HEK293 (cell line): ENCODE results near the gene UCKL1.
"Not testable (repeated sequence)": the region's sequence is repeated elsewhere in the genome, so short reads cannot be mapped to it uniquely, and the experiment has no call there.

Source experiments
- CTCF ChIA-PET: fragments of 350-600 bp; formaldehyde crosslinking; extraction: SDS; loops from one replicate; lab custom pipeline; 2021; ENCODE audit warnings: antibody characterized with exemption; lab: Yijun Ruan, JAX
- POLR2A ChIA-PET: fragments of 300-600 bp; formaldehyde crosslinking; extraction: SDS; loops from one replicate; lab custom pipeline; 2020; ENCODE audit warnings: antibody characterized with exemption, inconsistent platforms; lab: Yijun Ruan, JAX
- H3K27ac ChIP-seq: fragments of 200-500 bp; sonication (Bioruptor generic); 2 replicates; pipeline ENCODE4 v1.5.1; 2014; ENCODE audit warnings: low read depth, low read length, control low read depth, inconsistent platforms; ENCODE audit errors: extremely low read depth
- H3K36me3 ChIP-seq, 2 experiments: fragments of 200-500 bp in 1 of 2; sonication (Bioruptor generic) in 1 of 2; 1 replicate in 1 of 2; 2 replicates in 1 of 2; pipeline ENCODE4 v1.5.1; 2014 to 2017; ENCODE audit warnings: inconsistent platforms in 2 of 2, low read length in 2 of 2; ENCODE audit not compliant: control insufficient read depth in 2 of 2, insufficient read depth in 1 of 2
- H3K4me1 ChIP-seq: fragments of 200-500 bp; sonication (Bioruptor generic); 2 replicates; pipeline ENCODE4 v1.5.1; 2014; ENCODE audit warnings: mild to moderate bottlenecking, low read length, inconsistent platforms; ENCODE audit not compliant: control insufficient read depth, insufficient read depth
- H3K4me3 ChIP-seq: 2 replicates; pipeline ENCODE4 v1.5.1; 2011; ENCODE audit warnings: low read depth, mild to moderate bottlenecking, control low read depth, low read length, moderate library complexity
- H3K9me3 ChIP-seq: fragments of 200-500 bp; sonication (Bioruptor generic); 2 replicates; pipeline ENCODE4 v1.5.1; 2014; ENCODE audit warnings: low read depth, low read length, inconsistent platforms; ENCODE audit not compliant: control insufficient read depth, insufficient read depth
- GLIS1 ChIP-seq: fragments of 450-650 bp; formaldehyde crosslinking; IDR thresholded peaks from 2 replicates; pipeline ENCODE4 v1.5.1; 2016; ENCODE audit warnings: missing biosample characterization, missing genetic modification characterization
- PRDM1 ChIP-seq: fragments of 450-650 bp; formaldehyde crosslinking; IDR thresholded peaks from 2 replicates; pipeline ENCODE4; 2016; ENCODE audit warnings: missing biosample characterization, missing genetic modification characterization
- REPIN1 ChIP-seq: fragments of 450-650 bp; formaldehyde crosslinking; IDR thresholded peaks from 2 replicates; pipeline ENCODE4 v1.5.1; 2017; ENCODE audit warnings: missing biosample characterization, missing genetic modification characterization, low read depth
- ZFP37 ChIP-seq: fragments of 450-650 bp; formaldehyde crosslinking; IDR thresholded peaks from 2 replicates; pipeline ENCODE4 v1.5.1; 2016; ENCODE audit warnings: missing biosample characterization, missing genetic modification characterization
- ZNF121 ChIP-seq: fragments of 450-650 bp; formaldehyde crosslinking; IDR thresholded peaks from 2 replicates; pipeline ENCODE4 v1.5.1; 2016; ENCODE audit warnings: missing biosample characterization, missing genetic modification characterization
- ZNF18 ChIP-seq: fragments of 450-650 bp; formaldehyde crosslinking; IDR thresholded peaks from 2 replicates; pipeline ENCODE4 v1.5.1; 2016; ENCODE audit warnings: missing biosample characterization, missing genetic modification characterization
- ZNF19 ChIP-seq: fragments of 450-650 bp; formaldehyde crosslinking; IDR thresholded peaks from 2 replicates; pipeline ENCODE4; 2016; ENCODE audit warnings: missing biosample characterization, missing genetic modification characterization, low read depth
- ZNF2 ChIP-seq: fragments of 450-650 bp; formaldehyde crosslinking; IDR thresholded peaks from 2 replicates; pipeline ENCODE4 v1.5.1; 2016; ENCODE audit warnings: missing biosample characterization, missing genetic modification characterization
- ZNF221 ChIP-seq: fragments of 450-650 bp; formaldehyde crosslinking; IDR thresholded peaks from 2 replicates; pipeline ENCODE4 v1.5.1; 2017; ENCODE audit warnings: missing biosample characterization, missing genetic modification characterization, borderline replicate concordance
- ZNF24 ChIP-seq: fragments of 450-650 bp; formaldehyde crosslinking; IDR thresholded peaks from 2 replicates; pipeline ENCODE4 v1.5.1; 2016; ENCODE audit warnings: missing biosample characterization, missing genetic modification characterization
- ZNF335 ChIP-seq: fragments of 450-650 bp; formaldehyde crosslinking; conservative IDR thresholded peaks from 2 replicates; pipeline ENCODE4 v1.5.1; 2016; ENCODE audit warnings: missing biosample characterization, missing genetic modification characterization
- ZNF362 ChIP-seq: fragments of 450-650 bp; formaldehyde crosslinking; IDR thresholded peaks from 2 replicates; pipeline ENCODE4 v1.5.1; 2016; ENCODE audit warnings: missing biosample characterization, missing genetic modification characterization
- ZNF366 ChIP-seq: fragments of 450-650 bp; formaldehyde crosslinking; conservative IDR thresholded peaks from 2 replicates; pipeline ENCODE4 v1.5.1; 2016; ENCODE audit warnings: missing biosample characterization, missing genetic modification characterization
- ZNF501 ChIP-seq: fragments of 450-650 bp; formaldehyde crosslinking; IDR thresholded peaks from 2 replicates; pipeline ENCODE4 v1.5.1; 2016; ENCODE audit warnings: missing biosample characterization, missing genetic modification characterization
- ZNF514 ChIP-seq: fragments of 450-650 bp; formaldehyde crosslinking; IDR thresholded peaks from 2 replicates; pipeline ENCODE4 v1.5.1; 2016; ENCODE audit warnings: missing biosample characterization, missing genetic modification characterization
- ZNF561 ChIP-seq: fragments of 450-650 bp; IDR thresholded peaks from 2 replicates; pipeline ENCODE4 v1.5.1; 2018; ENCODE audit warnings: missing biosample characterization, missing genetic modification characterization, borderline replicate concordance
- ZNF654 ChIP-seq: fragments of 450-650 bp; formaldehyde crosslinking; IDR thresholded peaks from 2 replicates; pipeline ENCODE4 v1.5.1; 2016; ENCODE audit warnings: low read depth, missing biosample characterization, missing genetic modification characterization
- ZNF704 ChIP-seq: fragments of 450-650 bp; formaldehyde crosslinking; IDR thresholded peaks from 2 replicates; pipeline ENCODE4 v1.5.1; 2016; ENCODE audit warnings: missing biosample characterization, missing genetic modification characterization
- ZNF791 ChIP-seq: fragments of 450-650 bp; formaldehyde crosslinking; IDR thresholded peaks from 2 replicates; pipeline ENCODE4 v1.5.1; 2016; ENCODE audit warnings: missing biosample characterization, missing genetic modification characterization
- ZNF837 ChIP-seq: fragments of 450-650 bp; formaldehyde crosslinking; IDR thresholded peaks from 2 replicates; pipeline ENCODE4 v1.5.1; 2016; ENCODE audit warnings: missing biosample characterization, missing genetic modification characterization
- TF ChIP-seq, protein P1 (sequence below): fragments of 450-650 bp; formaldehyde crosslinking; IDR thresholded peaks from 2 replicates; pipeline ENCODE4 v1.5.1; 2016; ENCODE audit warnings: missing biosample characterization, missing genetic modification characterization
- TF ChIP-seq, protein P2 (sequence below): fragments of 450-650 bp; formaldehyde crosslinking; IDR thresholded peaks from 2 replicates; pipeline ENCODE4 v1.5.1; 2016; ENCODE audit warnings: missing biosample characterization, missing genetic modification characterization

The UCKL1 gene

GRCh38 chr20:63972312-63973159, 16.3 kb upstream of the UCKL1 start:
- ChIA-PET POLR2A (no interaction called here), CTCF (interaction anchor here (0.6 to 3.5 kb wide), 6 partner anchors 63 to 789 kb away, joined by 3 to 16 read pairs (median 4); partner anchors contain the start of gene PTK6)
- H3K4me3 ChIP-seq: no peak overlapping the region
- H3K4me1 ChIP-seq: no peaks in the 10 kb centered on the region
- H3K27ac ChIP-seq: no peak overlapping the region
- TF ChIP-seq, protein P1, sequence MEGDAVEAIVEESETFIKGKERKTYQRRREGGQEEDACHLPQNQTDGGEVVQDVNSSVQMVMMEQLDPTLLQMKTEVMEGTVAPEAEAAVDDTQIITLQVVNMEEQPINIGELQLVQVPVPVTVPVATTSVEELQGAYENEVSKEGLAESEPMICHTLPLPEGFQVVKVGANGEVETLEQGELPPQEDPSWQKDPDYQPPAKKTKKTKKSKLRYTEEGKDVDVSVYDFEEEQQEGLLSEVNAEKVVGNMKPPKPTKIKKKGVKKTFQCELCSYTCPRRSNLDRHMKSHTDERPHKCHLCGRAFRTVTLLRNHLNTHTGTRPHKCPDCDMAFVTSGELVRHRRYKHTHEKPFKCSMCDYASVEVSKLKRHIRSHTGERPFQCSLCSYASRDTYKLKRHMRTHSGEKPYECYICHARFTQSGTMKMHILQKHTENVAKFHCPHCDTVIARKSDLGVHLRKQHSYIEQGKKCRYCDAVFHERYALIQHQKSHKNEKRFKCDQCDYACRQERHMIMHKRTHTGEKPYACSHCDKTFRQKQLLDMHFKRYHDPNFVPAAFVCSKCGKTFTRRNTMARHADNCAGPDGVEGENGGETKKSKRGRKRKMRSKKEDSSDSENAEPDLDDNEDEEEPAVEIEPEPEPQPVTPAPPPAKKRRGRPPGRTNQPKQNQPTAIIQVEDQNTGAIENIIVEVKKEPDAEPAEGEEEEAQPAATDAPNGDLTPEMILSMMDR (tag by site-specific recombination): no peak
- TF ChIP-seq ZNF791 (tag by site-specific recombination) (peak; percentile 44; the same call in 1 of the 2 replicates), ZNF24 (tag by site-specific recombination) (no peak), ZNF335 (tag by site-specific recombination) (no peak)
- TF ChIP-seq, protein P2, sequence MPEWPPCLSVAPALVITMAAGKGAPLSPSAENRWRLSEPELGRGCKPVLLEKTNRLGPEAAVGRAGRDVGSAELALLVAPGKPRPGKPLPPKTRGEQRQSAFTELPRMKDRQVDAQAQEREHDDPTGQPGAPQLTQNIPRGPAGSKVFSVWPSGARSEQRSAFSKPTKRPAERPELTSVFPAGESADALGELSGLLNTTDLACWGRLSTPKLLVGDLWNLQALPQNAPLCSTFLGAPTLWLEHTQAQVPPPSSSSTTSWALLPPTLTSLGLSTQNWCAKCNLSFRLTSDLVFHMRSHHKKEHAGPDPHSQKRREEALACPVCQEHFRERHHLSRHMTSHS (tag by site-specific recombination): no peak
- peaks cover 0 to 10% of the 10 kb centered on the region in 2 experiments; a peak in 1 of 3 replicates for H3K36me3 ChIP-seq
- no peaks in the 10 kb centered on the region for H3K9me3 ChIP-seq

DNA sequence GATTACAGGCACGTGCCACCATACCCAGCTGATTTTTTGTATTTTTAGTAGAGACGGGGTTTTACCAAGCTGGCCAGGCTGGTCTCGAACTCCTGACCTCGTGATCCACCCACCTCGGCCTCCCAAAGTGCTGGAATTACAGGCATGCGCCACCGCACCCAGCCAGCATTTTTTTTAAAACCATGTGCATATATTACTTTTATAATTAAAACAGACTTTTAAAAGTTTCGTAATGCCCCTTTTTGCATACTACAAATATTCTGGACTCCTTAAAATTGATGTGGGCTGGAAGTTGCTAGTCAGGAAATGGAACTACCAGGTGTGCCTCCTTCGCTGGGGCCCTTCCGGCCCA, 15.7 kb upstream of the UCKL1 start:
- POLR2A ChIA-PET: interaction anchor here (0.6 kb wide), 1 partner anchor 107 kb away, joined by 8 read pairs; the partner anchor contains the start of gene TPD52L2
- CTCF ChIA-PET: interaction anchor here (0.6 to 0.7 kb wide), 3 partner anchors 263 to 789 kb away, joined by 3 to 5 read pairs (median 3); no protein-coding TSS in a partner anchor
- H3K9me3 ChIP-seq, H3K4me3 ChIP-seq, H3K27ac ChIP-seq, H3K4me1 ChIP-seq: not testable (repeated sequence)
- H3K36me3 ChIP-seq: peaks cover 0 to 16% of the 10 kb centered on the region in 2 experiments; a peak in 1 of 3 replicates

DNA sequence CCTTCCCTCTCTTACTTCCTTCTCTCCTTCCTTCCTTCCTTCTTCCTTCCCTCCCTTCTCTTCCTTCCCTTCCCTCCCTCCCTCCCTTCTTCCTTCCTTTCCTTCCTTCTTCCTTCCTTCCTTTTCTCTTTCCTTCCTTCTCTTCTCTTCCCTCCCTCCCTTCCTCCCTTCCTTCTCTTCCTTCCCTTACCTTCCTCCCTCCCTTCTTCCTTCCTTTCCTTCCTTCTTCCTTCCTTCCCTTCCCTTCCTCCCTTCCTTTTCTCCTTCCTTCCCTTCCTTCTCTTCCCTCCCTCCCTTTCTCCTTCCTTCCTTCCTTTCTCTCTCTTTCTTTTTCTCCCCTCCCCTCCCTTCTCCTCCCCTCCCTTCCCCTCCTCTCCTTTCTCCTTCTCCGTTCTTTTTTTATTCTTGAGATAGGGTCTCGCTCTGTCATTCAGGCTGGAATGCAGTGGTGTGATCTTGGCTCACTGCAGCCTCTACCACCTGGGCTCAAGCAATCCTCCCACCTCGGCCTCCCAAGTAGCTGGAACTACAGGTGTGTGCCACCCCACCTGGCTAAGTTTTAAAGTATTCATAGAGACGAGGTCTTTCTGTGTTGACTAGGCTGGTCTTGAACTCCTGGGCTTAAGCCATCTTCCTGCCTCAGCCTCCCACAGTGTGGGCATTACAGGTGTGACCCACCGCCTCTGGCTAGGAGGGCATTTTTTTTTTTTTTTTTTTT, 14.7 kb upstream of the UCKL1 start:
- ChIA-PET CTCF (interaction anchor here (0.6 to 0.9 kb wide), 2 partner anchors 92 to 196 kb away, joined by 3 read pairs; no protein-coding TSS in a partner anchor), POLR2A (interaction anchor here (0.6 kb wide), 1 partner anchor 106 kb away, joined by 8 read pairs; the partner anchor contains the start of gene TPD52L2)
- no peaks in the 10 kb centered on the region for H3K4me1 ChIP-seq
- H3K9me3 ChIP-seq: no peaks in the 10 kb centered on the region
- H3K27ac ChIP-seq: no peak overlapping the region
- no peak overlapping the region for H3K4me3 ChIP-seq
- H3K36me3 ChIP-seq: peaks cover 0 to 27% of the 10 kb centered on the region in 2 experiments; a peak in 1 of 3 replicates
- TF ChIP-seq ZNF362: 0 out of 2 replicates have a peak, but pooled peaks have one; percentile 57
- TF ChIP-seq ZNF561 (tag by site-specific recombination): no peak
- TF ChIP-seq GLIS1 (tag by site-specific recombination): 0 out of 2 replicates have a peak, but pooled peaks have one; percentile 2
- TF ChIP-seq ZNF2 (tag by site-specific recombination): no peak
- TF ChIP-seq ZNF704 (tag by site-specific recombination): no peak
- TF ChIP-seq ZNF19 (tag by site-specific recombination): no peak
- no peak for TF ChIP-seq ZNF221
- no peak for TF ChIP-seq ZNF18 (tag by site-specific recombination)
- TF ChIP-seq REPIN1: no peak
- 0 out of 2 replicates have a peak, but pooled peaks have one; percentile 47 for TF ChIP-seq PRDM1
- no peak for TF ChIP-seq ZFP37 (tag by site-specific recombination)
- TF ChIP-seq ZNF654 (tag by site-specific recombination): no peak
- no peak for TF ChIP-seq ZNF837 (tag by site-specific recombination)
- no peak for TF ChIP-seq ZNF501 (tag by site-specific recombination)
- no peak for TF ChIP-seq ZNF121 (tag by site-specific recombination)
- no peak for TF ChIP-seq ZNF514 (tag by site-specific recombination)
- peak; percentile 96 for TF ChIP-seq ZNF366 (tag by site-specific recombination)
